PFSK-1 (cell line): ENCODE measurements around the gene FRMPD4.

Experiments used
- FOXP2 ChIP-seq: optimal IDR thresholded peaks from 2 replicates; pipeline ENCODE3; 2011; ENCODE audit warnings: borderline replicate concordance, control low read depth, inconsistent platforms; ENCODE audit not compliant: insufficient read depth; ENCODE audit errors: extremely low read length, extremely low read depth
- POLR2AphosphoS5 ChIP-seq: IDR thresholded peaks from 2 replicates; pipeline ENCODE4 v1.6.1; 2012; ENCODE audit warnings: low read depth, mild to moderate bottlenecking, control low read depth, low read length, moderate library complexity
- SIN3A ChIP-seq: IDR thresholded peaks from 2 replicates; pipeline ENCODE4 v1.6.1; 2012; ENCODE audit warnings: mild to moderate bottlenecking, low read length, moderate library complexity, borderline replicate concordance; ENCODE audit not compliant: insufficient read depth
- TAF1 ChIP-seq: IDR thresholded peaks from 2 replicates; pipeline ENCODE4 v1.6.1; 2012; ENCODE audit warnings: low read length, control low read depth, borderline replicate concordance; ENCODE audit not compliant: insufficient read depth
- TF ChIP-seq, protein P1 (sequence below), 2 experiments: IDR thresholded peaks; 2 replicates each; pipeline versions ENCODE4 v1.6.1 to v1.8.0; 2011 to 2012; ENCODE audit warnings: low read depth in 2 of 2, low read length in 2 of 2, control low read depth in 1 of 2, inconsistent platforms in 1 of 2, mild to moderate bottlenecking in 1 of 2, moderate library complexity in 1 of 2; ENCODE audit not compliant: insufficient read depth in 1 of 2

DNA sequence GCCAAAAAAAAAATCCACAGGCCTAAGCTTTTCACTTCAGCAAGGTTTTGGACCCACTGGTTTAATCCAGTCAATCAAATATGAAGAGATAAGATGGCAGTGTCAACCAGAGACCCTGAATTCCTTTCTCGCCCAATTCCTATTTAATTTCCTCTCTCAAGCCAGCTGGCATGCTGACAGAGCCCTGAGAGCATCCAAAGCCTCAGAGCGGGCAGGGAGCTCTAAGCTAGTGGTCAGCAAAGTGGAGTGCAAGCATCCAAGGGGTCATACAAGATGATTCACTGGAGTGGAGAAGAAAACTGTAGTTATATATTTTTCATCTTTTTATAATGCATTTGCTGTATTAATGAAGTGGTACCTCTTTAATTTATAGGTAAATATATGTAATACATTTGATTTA, 615.1 kb downstream of the FRMPD4 start:
- TF ChIP-seq POLR2AphosphoS5 (no peak), TAF1 (no peak), SIN3A (no peak), FOXP2 (no peak)
- TF ChIP-seq, protein P1, sequence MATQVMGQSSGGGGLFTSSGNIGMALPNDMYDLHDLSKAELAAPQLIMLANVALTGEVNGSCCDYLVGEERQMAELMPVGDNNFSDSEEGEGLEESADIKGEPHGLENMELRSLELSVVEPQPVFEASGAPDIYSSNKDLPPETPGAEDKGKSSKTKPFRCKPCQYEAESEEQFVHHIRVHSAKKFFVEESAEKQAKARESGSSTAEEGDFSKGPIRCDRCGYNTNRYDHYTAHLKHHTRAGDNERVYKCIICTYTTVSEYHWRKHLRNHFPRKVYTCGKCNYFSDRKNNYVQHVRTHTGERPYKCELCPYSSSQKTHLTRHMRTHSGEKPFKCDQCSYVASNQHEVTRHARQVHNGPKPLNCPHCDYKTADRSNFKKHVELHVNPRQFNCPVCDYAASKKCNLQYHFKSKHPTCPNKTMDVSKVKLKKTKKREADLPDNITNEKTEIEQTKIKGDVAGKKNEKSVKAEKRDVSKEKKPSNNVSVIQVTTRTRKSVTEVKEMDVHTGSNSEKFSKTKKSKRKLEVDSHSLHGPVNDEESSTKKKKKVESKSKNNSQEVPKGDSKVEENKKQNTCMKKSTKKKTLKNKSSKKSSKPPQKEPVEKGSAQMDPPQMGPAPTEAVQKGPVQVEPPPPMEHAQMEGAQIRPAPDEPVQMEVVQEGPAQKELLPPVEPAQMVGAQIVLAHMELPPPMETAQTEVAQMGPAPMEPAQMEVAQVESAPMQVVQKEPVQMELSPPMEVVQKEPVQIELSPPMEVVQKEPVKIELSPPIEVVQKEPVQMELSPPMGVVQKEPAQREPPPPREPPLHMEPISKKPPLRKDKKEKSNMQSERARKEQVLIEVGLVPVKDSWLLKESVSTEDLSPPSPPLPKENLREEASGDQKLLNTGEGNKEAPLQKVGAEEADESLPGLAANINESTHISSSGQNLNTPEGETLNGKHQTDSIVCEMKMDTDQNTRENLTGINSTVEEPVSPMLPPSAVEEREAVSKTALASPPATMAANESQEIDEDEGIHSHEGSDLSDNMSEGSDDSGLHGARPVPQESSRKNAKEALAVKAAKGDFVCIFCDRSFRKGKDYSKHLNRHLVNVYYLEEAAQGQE (IDR thresholded peaks at IDR 0.05; ENCODE audit: insufficient read depth in 1 of 2, low read depth in 2 of 2, low read length in 2 of 2): no peak
